GM12878 (cell line): ENCODE data around the gene HES7. TPM values are rescaled to one million over a fixed set of nuclear protein-coding genes. Genes with fewer than 3 reads are reported as not detected.

Experiments used
- ATAC-seq: fragments of 200-7000 bp; cut with Tn5 transposase; 3 replicates; pipeline ENCODE4 v1.9.1; 2020; ENCODE audit warnings: mild to moderate bottlenecking, moderate library complexity
- BruUV-seq: library from RNA; stranded (reverse); fragments of 400-500 nt; replicated peaks from 2 replicates; lab custom pipeline; 2021; lab: Mats Ljungman, UMichigan
- CTCF ChIA-PET: fragments of 300-600 bp; sonication (Branson Sonifier 250); formaldehyde crosslinking; extraction: SDS; loops from one replicate; lab custom pipeline; 2021; ENCODE audit warnings: inconsistent platforms; lab: Yijun Ruan, JAX
- POLR2A ChIA-PET: fragments of 350-600 bp; formaldehyde crosslinking; extraction: SDS; loops from one replicate; lab custom pipeline; 2021; ENCODE audit warnings: inconsistent platforms; lab: Charles Lee
- RAD21 ChIA-PET: fragments of 300-600 bp; sonication (Branson Sonifier 250); formaldehyde crosslinking; loops from one replicate; lab custom pipeline; 2023; ENCODE audit warnings: antibody characterized with exemption; ENCODE audit not compliant: unreplicated experiment; lab: Charles Lee
- SMC1A ChIA-PET: fragments of 300-600 bp; sonication (Branson Sonifier 250); formaldehyde crosslinking; loops from one replicate; lab custom pipeline; 2023; ENCODE audit not compliant: unreplicated experiment, uncharacterized antibody; lab: Charles Lee
- DNase-seq: peaks from one replicate; pipeline ENCODE4 v3.0.0-alpha.2; 2011; ENCODE audit warnings: low read depth, low spot score
- FAIRE-seq: peaks from 3 replicates; lab custom pipeline; 2011; peaks lifted over from hg19 to GRCh38; lab: Jason Lieb, UNC
- H2AFZ ChIP-seq: 2 replicates; pipeline ENCODE4 v1.6.0; 2011; ENCODE audit warnings: low read depth, low read length, control low read depth; ENCODE audit not compliant: control insufficient read depth
- H3K27ac ChIP-seq: 2 replicates; pipeline ENCODE4 v1.5.1; 2011; ENCODE audit warnings: control low read depth; ENCODE audit not compliant: control insufficient read depth, insufficient read depth
- H3K27me3 ChIP-seq, 2 experiments: replicated peaks in 1 of 2; 2 replicates each; pipeline versions ENCODE4 v1.6.0 to v1.6.1; 2011; ENCODE audit warnings: low read length in 1 of 2; ENCODE audit not compliant: control insufficient read depth in 2 of 2, insufficient read depth in 2 of 2
- H3K36me3 ChIP-seq, 2 experiments: 2 replicates each; pipeline ENCODE4 v1.5.1; 2011; ENCODE audit warnings: low read length in 1 of 2; ENCODE audit not compliant: control insufficient read depth in 2 of 2, insufficient read depth in 2 of 2
- H3K4me1 ChIP-seq: 2 replicates; pipeline ENCODE4 v1.6.1; 2011; ENCODE audit warnings: mild to moderate bottlenecking, low read length, moderate library complexity, mixed read lengths; ENCODE audit not compliant: control insufficient read depth, insufficient read depth
- H3K4me2 ChIP-seq: 2 replicates; pipeline ENCODE4 v1.6.0; 2011; ENCODE audit warnings: control low read depth; ENCODE audit not compliant: control insufficient read depth, insufficient read depth
- H3K4me3 ChIP-seq: fragments of 200-600 bp; sonication (generic); 2 replicates; pipeline ENCODE4 v1.5.1; 2016
- H3K79me2 ChIP-seq: 2 replicates; pipeline ENCODE4 v1.6.0; 2011; ENCODE audit warnings: low read length; ENCODE audit not compliant: control insufficient read depth, insufficient read depth
- H3K9ac ChIP-seq: 2 replicates; pipeline ENCODE4 v1.8.0; 2011; ENCODE audit warnings: low read length, control low read depth, mixed read lengths; ENCODE audit not compliant: control insufficient read depth, insufficient read depth
- H3K9me3 ChIP-seq: replicated peaks from 3 replicates; pipeline ENCODE4 v1.5.1; 2011; ENCODE audit warnings: mild to moderate bottlenecking, low read length; ENCODE audit not compliant: control insufficient read depth, insufficient read depth
- H4K20me1 ChIP-seq: 2 replicates; pipeline ENCODE4 v1.6.0; 2011; ENCODE audit not compliant: control insufficient read depth, insufficient read depth
- CREB1 ChIP-seq: IDR thresholded peaks from 2 replicates; pipeline ENCODE4 v1.6.1; 2012; ENCODE audit warnings: low read depth, mild to moderate bottlenecking, inconsistent platforms
- CREM ChIP-seq: IDR thresholded peaks from 2 replicates; pipeline ENCODE4 v1.6.1; 2014; ENCODE audit warnings: antibody characterized with exemption, low read depth
- DPF2 ChIP-seq: fragments of 450-650 bp; IDR thresholded peaks from 2 replicates; pipeline ENCODE4 v1.6.1; 2017; ENCODE audit warnings: mild to moderate bottlenecking
- E2F4 ChIP-seq: IDR thresholded peaks from 2 replicates; pipeline ENCODE4 v1.6.1; 2012; ENCODE audit warnings: low read depth, low read length, improper control_type of control experiment
- ESRRA ChIP-seq: IDR thresholded peaks from 2 replicates; pipeline ENCODE4 v1.6.1; 2012; ENCODE audit warnings: mild to moderate bottlenecking, low read length, improper control_type of control experiment
- IKZF1 ChIP-seq: fragments of 450-650 bp; conservative IDR thresholded peaks from 2 replicates; pipeline ENCODE4 v1.6.1; 2017; ENCODE audit warnings: antibody characterized with exemption, mild to moderate bottlenecking
- IKZF2 ChIP-seq, 2 experiments: fragments of 450-650 bp; IDR thresholded peaks; 2 replicates each; pipeline ENCODE4 v1.6.1; 2017; ENCODE audit warnings: mild to moderate bottlenecking in 2 of 2, moderate library complexity in 2 of 2
- POU2F2 ChIP-seq: IDR thresholded peaks from 3 replicates; pipeline ENCODE4 v1.6.1; 2011; ENCODE audit warnings: low read depth, mild to moderate bottlenecking, low read length, borderline replicate concordance
- RCOR1 ChIP-seq: conservative IDR thresholded peaks from 2 replicates; pipeline ENCODE4 v1.6.1; 2012; ENCODE audit warnings: low read depth, low read length, improper control_type of control experiment
- SIX5 ChIP-seq: IDR thresholded peaks from 2 replicates; pipeline ENCODE4 v1.6.1; 2011; ENCODE audit warnings: mild to moderate bottlenecking, low read depth, low read length, moderate library complexity; ENCODE audit not compliant: severe bottlenecking
- SP1 ChIP-seq: IDR thresholded peaks from one replicate; pipeline ENCODE4 v1.6.1; 2011; ENCODE audit warnings: low read depth, low read length
- WGBS: methylation state at CpG from one replicate; pipeline ENCODE4 v1.1.6; 2016; ENCODE audit warnings: low lambda C conversion rate; ENCODE audit not compliant: insufficient replicate concordance, insufficient coverage; ENCODE audit errors: missing lambda C conversion rate; 5-methylcytosine and 5-hydroxymethylcytosine counted together
- in situ Hi-C: fragments of 300-500 bp; cut with MboI; formaldehyde crosslinking; loops from 9 replicates; pipeline ENCODE4 v1.14.3; 2018; ENCODE audit warnings: mixed read lengths
- intact Hi-C: fragments of 100-400 bp; cut with micrococcal nuclease; formaldehyde crosslinking; loops from one replicate; pipeline ENCODE4 v1.14.2; 2022; ENCODE audit not compliant: unreplicated experiment
- polyA plus RNA-seq, 11 experiments: library from polyadenylated mRNA; depleted of rRNA in 4 of 11; unstranded in 6 of 11; stranded (reverse) in 5 of 11; fragments of >200 nt; fragmentation: Nextera tagmentation in 4 of 11; fragmentation: Illumina TruSeq in 1 of 11; extraction: Ambion mirVana in 4 of 11; extraction: Trizol in 1 of 11; gene quantifications; 1 replicate in 1 of 11; 2 replicates in 10 of 11; pipeline versions ENCODE4 v1.2.1 to v1.2.3, GENCODE V29; 2011 to 2016; ENCODE audit warnings: inconsistent platforms in 2 of 11, missing spikeins in 2 of 11, low read depth in 1 of 11
- total RNA-seq, 4 experiments: library from RNA; depleted of rRNA in 3 of 4; stranded (reverse); fragments of >200 nt in 3 of 4; fragmentation: Illumina TruSeq in 1 of 4; extraction: Trizol in 1 of 4; gene quantifications; 2 replicates each; pipeline versions ENCODE4 v1.2.1 to v1.2.3, GENCODE V29; 2013 to 2021
- TF ChIP-seq, protein P1 (sequence below): IDR thresholded peaks from 2 replicates; pipeline ENCODE4 v1.6.1; 2012; ENCODE audit warnings: low read depth, low read length, improper control_type of control experiment
- TF ChIP-seq, protein P2 (sequence below): IDR thresholded peaks from 2 replicates; pipeline ENCODE4 v1.6.1; 2011; ENCODE audit warnings: low read depth, low read length, improper control_type of control experiment, borderline replicate concordance
- TF ChIP-seq, protein P3 (sequence below): fragments of 450-650 bp; IDR thresholded peaks from 2 replicates; pipeline ENCODE4 v1.6.1; 2017; ENCODE audit warnings: low read depth, mild to moderate bottlenecking, moderate library complexity

Gene HES7
- total and polyA plus RNA-seq, 10 of the 15 experiments (the other 5 are each of a cell fraction or from before 2014, with no cell fraction given) = 0.07 to 1.3 (median 0.63) TPM; not detected in 4

GRCh38 chr17:8125154-8125946 lies 1.4 kb upstream of the HES7 start:
- WGBS = 1% methylated on average over 40 of the region's 40 CpGs
- peak overlapping the region; percentile 99 for H3K4me3 ChIP-seq
- TF ChIP-seq CREM (peak; percentile 22; the same call in 1 of the 2 replicates), POU2F2 (peak; percentile 69; the same call in 2 of the 3 replicates), IKZF2 (IDR thresholded peaks at IDR 0.05) (peak; percentile 30 to 34; a peak in 2 of 4 replicates), RCOR1 (no peak), ESRRA (0 out of 2 replicates have a peak, but pooled peaks have one; percentile 16), SIX5 (no peak), E2F4 (no peak), IKZF1 (peak; percentile 54), CREB1 (0 out of 2 replicates have a peak, but pooled peaks have one; percentile 18), DPF2 (peak; percentile 49; the same call in 1 of the 2 replicates), SP1 (no peak)
- TF ChIP-seq, protein P1, sequence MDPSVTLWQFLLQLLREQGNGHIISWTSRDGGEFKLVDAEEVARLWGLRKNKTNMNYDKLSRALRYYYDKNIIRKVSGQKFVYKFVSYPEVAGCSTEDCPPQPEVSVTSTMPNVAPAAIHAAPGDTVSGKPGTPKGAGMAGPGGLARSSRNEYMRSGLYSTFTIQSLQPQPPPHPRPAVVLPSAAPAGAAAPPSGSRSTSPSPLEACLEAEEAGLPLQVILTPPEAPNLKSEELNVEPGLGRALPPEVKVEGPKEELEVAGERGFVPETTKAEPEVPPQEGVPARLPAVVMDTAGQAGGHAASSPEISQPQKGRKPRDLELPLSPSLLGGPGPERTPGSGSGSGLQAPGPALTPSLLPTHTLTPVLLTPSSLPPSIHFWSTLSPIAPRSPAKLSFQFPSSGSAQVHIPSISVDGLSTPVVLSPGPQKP = 0 out of 2 replicates have a peak, but pooled peaks have one; percentile 29
- TF ChIP-seq, protein P2, sequence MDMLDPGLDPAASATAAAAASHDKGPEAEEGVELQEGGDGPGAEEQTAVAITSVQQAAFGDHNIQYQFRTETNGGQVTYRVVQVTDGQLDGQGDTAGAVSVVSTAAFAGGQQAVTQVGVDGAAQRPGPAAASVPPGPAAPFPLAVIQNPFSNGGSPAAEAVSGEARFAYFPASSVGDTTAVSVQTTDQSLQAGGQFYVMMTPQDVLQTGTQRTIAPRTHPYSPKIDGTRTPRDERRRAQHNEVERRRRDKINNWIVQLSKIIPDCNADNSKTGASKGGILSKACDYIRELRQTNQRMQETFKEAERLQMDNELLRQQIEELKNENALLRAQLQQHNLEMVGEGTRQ = no peak
- TF ChIP-seq, protein P3, sequence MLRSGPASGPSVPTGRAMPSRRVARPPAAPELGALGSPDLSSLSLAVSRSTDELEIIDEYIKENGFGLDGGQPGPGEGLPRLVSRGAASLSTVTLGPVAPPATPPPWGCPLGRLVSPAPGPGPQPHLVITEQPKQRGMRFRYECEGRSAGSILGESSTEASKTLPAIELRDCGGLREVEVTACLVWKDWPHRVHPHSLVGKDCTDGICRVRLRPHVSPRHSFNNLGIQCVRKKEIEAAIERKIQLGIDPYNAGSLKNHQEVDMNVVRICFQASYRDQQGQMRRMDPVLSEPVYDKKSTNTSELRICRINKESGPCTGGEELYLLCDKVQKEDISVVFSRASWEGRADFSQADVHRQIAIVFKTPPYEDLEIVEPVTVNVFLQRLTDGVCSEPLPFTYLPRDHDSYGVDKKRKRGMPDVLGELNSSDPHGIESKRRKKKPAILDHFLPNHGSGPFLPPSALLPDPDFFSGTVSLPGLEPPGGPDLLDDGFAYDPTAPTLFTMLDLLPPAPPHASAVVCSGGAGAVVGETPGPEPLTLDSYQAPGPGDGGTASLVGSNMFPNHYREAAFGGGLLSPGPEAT = no peak; the same call in 1 of the 2 replicates

More at GRCh38 chr17:8125154-8125946, 1.4 kb upstream of the HES7 start:
- RAD21 ChIA-PET = interaction anchor here (1.3 kb wide), 1 partner anchor 12 kb away, joined by 7 read pairs; no protein-coding TSS in a partner anchor
- peaks cover 5 to 9% of the 10 kb centered on the region in 2 experiments for H3K27me3 ChIP-seq
- H2AFZ ChIP-seq = peak overlapping the region; percentile 35; the same call in 1 of the 2 replicates
- H3K4me1 ChIP-seq = peaks cover 36% of the 10 kb centered on the region
- H4K20me1 ChIP-seq = no peaks in the 10 kb centered on the region
- no TSS peak for BruUV-seq
- no peaks in the 10 kb centered on the region for H3K9me3 ChIP-seq
- no peaks in the 10 kb centered on the region for H3K36me3 ChIP-seq
- peak overlapping the region; percentile 94 for H3K4me2 ChIP-seq
- peak; percentile 27 for ATAC-seq
- intact Hi-C loops = no loop called here
- peak; percentile 64 for DNase-seq
- SMC1A ChIA-PET = interaction anchor here (0.7 to 3.8 kb wide), 7 partner anchors 9 to 438 kb away, joined by 3 to 26 read pairs (median 5); partner anchors contain the start of gene TP53
- in situ Hi-C loops = loop anchor here (5.0 kb wide), 1 partner anchor 97 kb away; no protein-coding TSS in a partner anchor
- H3K9ac ChIP-seq = peak overlapping the region; percentile 32; the same call in 1 of the 2 replicates
- no peak overlapping the region; the same call in 1 of the 2 replicates for H3K27ac ChIP-seq
- no peaks in the 10 kb centered on the region for H3K79me2 ChIP-seq
- POLR2A ChIA-PET = interaction anchor here (0.5 to 3.9 kb wide), 8 partner anchors 12 to 170 kb away, joined by 3 to 20 read pairs (median 10); partner anchors contain the start of genes PER1 and SLC25A35
- peak; percentile 7 for FAIRE-seq
- CTCF ChIA-PET = interaction anchor here (1.4 to 2.2 kb wide), 4 partner anchors 12 to 33 kb away, joined by 7 to 16 read pairs (median 9); no protein-coding TSS in a partner anchor
